Loucy (cell line): Measurements from ENCODE around the gene GTSF1L.

Source experiments
- H2AFZ ChIP-seq: fragments of 200-600 bp; sonication (generic); 2 replicates; pipeline ENCODE4 v1.6.0; 2016; ENCODE audit warnings: antibody characterized with exemption, mild to moderate bottlenecking, low read length, moderate library complexity
- H3F3A ChIP-seq: fragments of 200-600 bp; 2 replicates; pipeline ENCODE4 v1.6.0; 2016; ENCODE audit warnings: antibody characterized with exemption, low read depth, mild to moderate bottlenecking
- H3K27me3 ChIP-seq: fragments of 200-600 bp; sonication (generic); 2 replicates; pipeline ENCODE4 v1.6.1; 2014; ENCODE audit warnings: low read length, mild to moderate bottlenecking; ENCODE audit not compliant: insufficient read depth, poor library complexity, severe bottlenecking
- H3K36me3 ChIP-seq: fragments of 200-600 bp; sonication (generic); 2 replicates; pipeline ENCODE4 v1.6.1; 2016; ENCODE audit warnings: low read length; ENCODE audit not compliant: insufficient read depth
- H3K4me1 ChIP-seq: fragments of 200-600 bp; sonication (generic); 2 replicates; pipeline ENCODE4 v1.5.1; 2014; ENCODE audit warnings: low read length, mild to moderate bottlenecking; ENCODE audit not compliant: insufficient read depth, poor library complexity, severe bottlenecking
- H3K4me2 ChIP-seq: fragments of 200-600 bp; sonication (generic); 2 replicates; pipeline ENCODE4 v1.6.0; 2014; ENCODE audit warnings: antibody characterized with exemption, low read length, low read depth, mild to moderate bottlenecking; ENCODE audit not compliant: poor library complexity, severe bottlenecking
- H3K4me3 ChIP-seq: fragments of 200-600 bp; sonication (generic); 2 replicates; pipeline ENCODE4 v1.5.1; 2014; ENCODE audit warnings: low read length, mild to moderate bottlenecking, mixed read lengths; ENCODE audit not compliant: poor library complexity, severe bottlenecking
- H3K79me2 ChIP-seq: fragments of 200-600 bp; sonication (generic); 2 replicates; pipeline ENCODE4 v1.6.1; 2014; ENCODE audit warnings: low read length; ENCODE audit not compliant: insufficient read depth
- H3K9ac ChIP-seq: fragments of 200-600 bp; sonication (generic); 2 replicates; pipeline ENCODE4 v1.6.0; 2014; ENCODE audit warnings: mild to moderate bottlenecking, low read depth, low read length, moderate library complexity; ENCODE audit not compliant: poor library complexity, severe bottlenecking
- H3K9me2 ChIP-seq: fragments of 200-600 bp; sonication (generic); replicated peaks from 2 replicates; pipeline ENCODE4 v1.6.1; 2016; ENCODE audit warnings: low read depth, low read length, mixed read lengths
- H3K9me3 ChIP-seq: fragments of 200-600 bp; sonication (generic); 2 replicates; pipeline ENCODE4 v1.6.1; 2014; ENCODE audit warnings: mild to moderate bottlenecking, antibody characterized with exemption, low read length, low read depth; ENCODE audit not compliant: insufficient read depth
- H4K20me1 ChIP-seq: fragments of 200-600 bp; sonication (generic); 2 replicates; pipeline ENCODE4 v1.6.0; 2014; ENCODE audit warnings: antibody characterized with exemption, low read length, mild to moderate bottlenecking; ENCODE audit not compliant: insufficient read depth, poor library complexity, severe bottlenecking
- EZH2phosphoT487 ChIP-seq: fragments of 200-600 bp; IDR thresholded peaks from 2 replicates; pipeline ENCODE4 v1.6.1; 2018; ENCODE audit warnings: antibody characterized with exemption, mild to moderate bottlenecking, moderate library complexity, borderline replicate concordance
- TF ChIP-seq, protein P1 (sequence below): fragments of 200-600 bp; sonication (generic); conservative IDR thresholded peaks from 2 replicates; pipeline ENCODE4 v1.5.1; 2014; ENCODE audit warnings: mild to moderate bottlenecking, antibody characterized with exemption, low read length

GTSF1L gene

DNA sequence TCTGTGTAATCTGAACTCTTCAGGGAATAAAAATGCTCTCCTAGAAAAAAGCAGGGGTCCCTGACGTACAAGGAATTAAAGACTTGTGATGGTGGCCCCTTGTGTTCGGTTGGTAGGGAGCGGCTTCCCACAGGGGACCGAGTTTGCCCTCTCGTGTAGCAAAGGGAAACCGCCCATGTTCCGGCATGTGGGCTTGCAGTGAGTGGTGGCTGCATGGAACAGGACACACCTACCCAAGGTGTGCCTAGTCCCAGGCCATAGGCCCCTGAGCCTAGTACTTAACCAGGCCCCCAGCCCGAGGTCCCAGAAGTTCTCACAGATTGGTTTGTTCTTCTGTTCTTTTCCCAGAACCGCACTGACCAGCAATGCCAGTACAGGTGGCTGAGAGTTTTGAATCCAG is 44.4 kb downstream of the GTSF1L start:
- TF ChIP-seq, protein P1, sequence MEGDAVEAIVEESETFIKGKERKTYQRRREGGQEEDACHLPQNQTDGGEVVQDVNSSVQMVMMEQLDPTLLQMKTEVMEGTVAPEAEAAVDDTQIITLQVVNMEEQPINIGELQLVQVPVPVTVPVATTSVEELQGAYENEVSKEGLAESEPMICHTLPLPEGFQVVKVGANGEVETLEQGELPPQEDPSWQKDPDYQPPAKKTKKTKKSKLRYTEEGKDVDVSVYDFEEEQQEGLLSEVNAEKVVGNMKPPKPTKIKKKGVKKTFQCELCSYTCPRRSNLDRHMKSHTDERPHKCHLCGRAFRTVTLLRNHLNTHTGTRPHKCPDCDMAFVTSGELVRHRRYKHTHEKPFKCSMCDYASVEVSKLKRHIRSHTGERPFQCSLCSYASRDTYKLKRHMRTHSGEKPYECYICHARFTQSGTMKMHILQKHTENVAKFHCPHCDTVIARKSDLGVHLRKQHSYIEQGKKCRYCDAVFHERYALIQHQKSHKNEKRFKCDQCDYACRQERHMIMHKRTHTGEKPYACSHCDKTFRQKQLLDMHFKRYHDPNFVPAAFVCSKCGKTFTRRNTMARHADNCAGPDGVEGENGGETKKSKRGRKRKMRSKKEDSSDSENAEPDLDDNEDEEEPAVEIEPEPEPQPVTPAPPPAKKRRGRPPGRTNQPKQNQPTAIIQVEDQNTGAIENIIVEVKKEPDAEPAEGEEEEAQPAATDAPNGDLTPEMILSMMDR: no peak
- TF ChIP-seq EZH2phosphoT487: no peak
- Histone ChIP-seq H3K9me2 (no peaks in the 10 kb centered on the region), H3K36me3 (peaks cover 50% of the 10 kb centered on the region; the same call in 1 of the 2 replicates), H3K4me1 (no peaks in the 10 kb centered on the region), H3K9ac (no peak overlapping the region), H2AFZ (no peak overlapping the region), H4K20me1 (no peaks in the 10 kb centered on the region), H3F3A (no peaks in the 10 kb centered on the region), H3K9me3 (no peaks in the 10 kb centered on the region), H3K79me2 (peaks cover 25% of the 10 kb centered on the region; the same call in 1 of the 2 replicates), H3K27me3 (no peaks in the 10 kb centered on the region), H3K4me2 (no peak overlapping the region), H3K4me3 (no peak overlapping the region)

DNA sequence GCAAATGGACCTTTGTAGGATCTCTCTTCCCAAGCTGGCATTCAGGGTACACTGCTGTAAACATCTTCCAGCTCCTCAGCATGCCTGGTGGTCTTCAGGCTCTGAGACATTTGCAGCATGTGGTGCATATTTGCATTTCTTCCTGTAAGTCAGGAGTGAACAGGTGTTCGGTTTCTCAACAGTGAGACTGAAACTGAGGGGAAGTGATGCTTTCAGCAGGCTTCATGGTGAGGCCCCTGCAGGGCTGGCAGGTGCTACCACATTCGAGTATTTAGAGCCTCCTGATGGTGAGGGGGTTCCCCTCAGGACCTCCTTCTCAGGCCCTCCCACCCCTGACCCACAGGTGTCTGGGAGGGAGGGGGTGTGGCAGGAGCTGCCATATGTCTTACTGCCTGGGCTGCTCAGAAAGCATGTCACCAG is 44.8 kb downstream of the GTSF1L start:
- no peaks in the 10 kb centered on the region for H4K20me1 ChIP-seq
- H3K79me2 ChIP-seq: peaks cover 29% of the 10 kb centered on the region
- H3K9me2 ChIP-seq: no peaks in the 10 kb centered on the region
- no peak overlapping the region for H2AFZ ChIP-seq
- H3K36me3 ChIP-seq: peaks cover 46% of the 10 kb centered on the region; the same call in 1 of the 2 replicates
- no peaks in the 10 kb centered on the region for H3K27me3 ChIP-seq
- H3K4me3 ChIP-seq: no peak overlapping the region
- no peaks in the 10 kb centered on the region for H3F3A ChIP-seq
- H3K4me1 ChIP-seq: peaks cover 3% of the 10 kb centered on the region
- no peak overlapping the region for H3K4me2 ChIP-seq
- TF ChIP-seq, protein P1: no peak
- no peak for TF ChIP-seq EZH2phosphoT487
- no peaks in the 10 kb centered on the region for H3K9me3 ChIP-seq
- H3K9ac ChIP-seq: no peak overlapping the region

DNA sequence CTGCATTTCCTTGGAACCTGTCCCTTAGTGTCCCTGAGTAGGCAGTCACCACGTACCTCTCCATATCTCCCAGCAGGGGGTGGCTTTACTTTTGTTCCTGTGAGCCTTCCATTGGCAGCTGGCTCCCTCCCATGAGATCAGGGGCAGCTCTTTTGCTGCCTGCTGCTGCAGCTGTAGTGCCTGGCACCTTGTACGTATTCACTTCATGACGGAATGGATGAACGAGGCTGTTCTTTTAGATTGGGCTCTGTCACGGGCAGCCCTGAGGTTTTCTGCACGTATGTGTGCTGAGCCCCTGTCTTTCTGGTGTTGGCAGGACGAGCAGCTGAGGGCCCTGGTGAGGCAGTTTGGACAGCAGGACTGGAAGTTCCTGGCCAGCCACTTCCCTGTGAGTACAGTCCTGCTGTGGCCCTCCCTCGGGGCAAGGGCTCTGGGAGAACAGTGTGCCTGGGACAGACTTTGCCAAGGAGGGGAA is 45.3 kb downstream of the GTSF1L start:
- TF ChIP-seq, protein P1: peak; percentile 40
- TF ChIP-seq EZH2phosphoT487: no peak
- no peaks in the 10 kb centered on the region for H3K9me2 ChIP-seq
- H3K4me2 ChIP-seq: no peak overlapping the region
- H2AFZ ChIP-seq: no peak overlapping the region
- no peaks in the 10 kb centered on the region for H3F3A ChIP-seq
- H3K27me3 ChIP-seq: no peaks in the 10 kb centered on the region
- peaks cover 42% of the 10 kb centered on the region; the same call in 1 of the 2 replicates for H3K36me3 ChIP-seq
- H3K9me3 ChIP-seq: no peaks in the 10 kb centered on the region
- H3K9ac ChIP-seq: no peak overlapping the region
- H4K20me1 ChIP-seq: no peaks in the 10 kb centered on the region
- H3K4me3 ChIP-seq: no peak overlapping the region
- peaks cover 7% of the 10 kb centered on the region for H3K4me1 ChIP-seq
- H3K79me2 ChIP-seq: peaks cover 34% of the 10 kb centered on the region
